Muscle of leg (tissue), 11 donors: ENCODE results near the gene CCDC71L. TPM values are rescaled to one million over a fixed set of nuclear protein-coding genes. Genes with fewer than 3 reads are reported as not detected.
A peak's percentile ranks its signal among the peaks of the same experiment; 100 is the strongest.
"Not testable (repeated sequence)": the region's sequence is repeated elsewhere in the genome, so short reads cannot be mapped to it uniquely, and the experiment has no call there.

Source experiments
- DNase-seq: peaks from one replicate; pipeline ENCODE4 v3.0.0; 2013
- H3K27ac ChIP-seq: one replicate; pipeline ENCODE4 v1.5.1; 2013; ENCODE audit warnings: mild to moderate bottlenecking, low read length, control low read depth
- H3K27me3 ChIP-seq: one replicate; pipeline ENCODE4 v1.6.1; 2013; ENCODE audit warnings: low read length; ENCODE audit not compliant: control insufficient read depth, insufficient read depth
- H3K36me3 ChIP-seq: one replicate; pipeline ENCODE4 v1.6.1; 2013; ENCODE audit warnings: low read length; ENCODE audit not compliant: control insufficient read depth, insufficient read depth
- H3K4me1 ChIP-seq: one replicate; pipeline ENCODE4 v1.6.1; 2013; ENCODE audit warnings: low read length; ENCODE audit not compliant: control insufficient read depth, insufficient read depth
- H3K4me3 ChIP-seq: one replicate; pipeline ENCODE4 v1.5.1; 2013; ENCODE audit warnings: low read length, control low read depth
- H3K9me3 ChIP-seq: replicated peaks from 2 replicates; pipeline ENCODE4 v1.6.1; 2013; ENCODE audit warnings: low read depth, low read length; ENCODE audit not compliant: control insufficient read depth
- WGBS: methylation state at CpG from one replicate; pipeline ENCODE4 v1.1.5; 2013; ENCODE audit warnings: missing lambda C conversion rate; ENCODE audit not compliant: insufficient coverage; 5-methylcytosine and 5-hydroxymethylcytosine counted together
- polyA plus RNA-seq, 8 donors: library from polyadenylated mRNA; unstranded; fragments of 120-200 nt; gene quantifications; one replicate each; pipeline versions ENCODE4 v1.2.1 to v1.2.3, GENCODE V29; 2013; ENCODE audit warnings: inconsistent platforms in 1 of 8, low replicate concordance in 1 of 8; ENCODE audit not compliant: insufficient read length in 8 of 8, insufficient read depth in 1 of 8
- total RNA-seq: library from RNA; stranded (reverse); fragments of 120-200 nt; gene quantifications from one replicate; pipeline ENCODE4 v1.2.4, GENCODE V29; 2013

Gene CCDC71L
- total and polyA plus RNA-seq, 9 donors: 2.7 to 5.5 (median 4.2) TPM

GRCh38 chr7:106679153-106679931, 18.4 kb upstream of the CCDC71L start:
- Histone ChIP-seq H3K27ac (no peak overlapping the region), H3K36me3 (no peaks in the 10 kb centered on the region), H3K4me3 (no peak overlapping the region), H3K9me3 (no peaks in the 10 kb centered on the region), H3K4me1 (no peaks in the 10 kb centered on the region), H3K27me3 (no peaks in the 10 kb centered on the region)
- no peak for DNase-seq
- WGBS: 29% methylated on average over 1 of the region's 6 CpGs

- no peak for DNase-seq
- Histone ChIP-seq H3K27me3 (no peaks in the 10 kb centered on the region), H3K27ac (no peak overlapping the region), H3K9me3 (no peaks in the 10 kb centered on the region), H3K4me1 (no peaks in the 10 kb centered on the region), H3K36me3 (no peaks in the 10 kb centered on the region), H3K4me3 (no peak overlapping the region)
- WGBS: 91% methylated on average over 2 of the region's 3 CpGs
These were observed 17.8 kb upstream of the CCDC71L start for GRCh38 chr7:106678795-106679152.

- not testable (repeated sequence) for H3K9me3 ChIP-seq, H3K27ac ChIP-seq, H3K36me3 ChIP-seq, DNase-seq, H3K27me3 ChIP-seq, H3K4me1 ChIP-seq, H3K4me3 ChIP-seq
- no CpG with 5 or more reads among the region's 2 CpGs for WGBS
These were observed 15.5 kb upstream of the CCDC71L start for GRCh38 chr7:106676506-106676905.

- not testable (repeated sequence) for H3K27ac ChIP-seq, DNase-seq, H3K27me3 ChIP-seq, H3K9me3 ChIP-seq, H3K36me3 ChIP-seq, H3K4me3 ChIP-seq, H3K4me1 ChIP-seq
- WGBS: 80% methylated on average over 1 of the region's 2 CpGs
These were observed 12.7 kb upstream of the CCDC71L start for GRCh38 chr7:106673688-106674087.

GRCh38 chr7:106671930-106672329, 11.0 kb upstream of the CCDC71L start:
- not testable (repeated sequence) for H3K9me3 ChIP-seq, H3K4me3 ChIP-seq, H3K27me3 ChIP-seq, H3K4me1 ChIP-seq, DNase-seq, H3K36me3 ChIP-seq, H3K27ac ChIP-seq
- 92% methylated on average over 8 of the region's 8 CpGs for WGBS

- no peak overlapping the region for H3K27ac ChIP-seq
- H3K9me3 ChIP-seq: no peaks in the 10 kb centered on the region
- WGBS: no CpG with 5 or more reads among the region's 1 CpG
- H3K4me3 ChIP-seq: no peak overlapping the region
- no peaks in the 10 kb centered on the region for H3K4me1 ChIP-seq
- no peaks in the 10 kb centered on the region for H3K27me3 ChIP-seq
- no peak for DNase-seq
- H3K36me3 ChIP-seq: no peaks in the 10 kb centered on the region
These were observed 10.2 kb upstream of the CCDC71L start for GRCh38 chr7:106671160-106671559.

GRCh38 chr7:106668861-106669524, 8.0 kb upstream of the CCDC71L start:
- Histone ChIP-seq H3K4me3 (no peak overlapping the region), H3K27ac (no peak overlapping the region), H3K36me3 (no peaks in the 10 kb centered on the region), H3K4me1 (no peaks in the 10 kb centered on the region), H3K27me3 (no peaks in the 10 kb centered on the region), H3K9me3 (no peaks in the 10 kb centered on the region)
- 81% methylated on average over 3 of the region's 6 CpGs for WGBS
- DNase-seq: no peak

- Histone ChIP-seq H3K27ac (no peak overlapping the region), H3K27me3 (no peaks in the 10 kb centered on the region), H3K4me3 (no peak overlapping the region), H3K4me1 (no peaks in the 10 kb centered on the region), H3K36me3 (no peaks in the 10 kb centered on the region), H3K9me3 (no peaks in the 10 kb centered on the region)
- DNase-seq: no peak
- WGBS: 80% methylated on average over 1 of the region's 2 CpGs
These were observed 5.4 kb upstream of the CCDC71L start for GRCh38 chr7:106666353-106666752.

GRCh38 chr7:106664343-106664742, 3.4 kb upstream of the CCDC71L start:
- Histone ChIP-seq H3K27ac (no peak overlapping the region), H3K4me1 (peaks cover 6% of the 10 kb centered on the region), H3K9me3 (no peaks in the 10 kb centered on the region), H3K4me3 (no peak overlapping the region), H3K27me3 (no peaks in the 10 kb centered on the region), H3K36me3 (no peaks in the 10 kb centered on the region)
- no CpG with 5 or more reads among the region's 3 CpGs for WGBS
- DNase-seq: no peak

GRCh38 chr7:106659963-106660861, 746 bp downstream of the CCDC71L start:
- under 1% methylated on average over 86 of the region's 101 CpGs for WGBS
- peak overlapping the region; percentile 66 for H3K4me3 ChIP-seq
- peaks cover 6% of the 10 kb centered on the region for H3K4me1 ChIP-seq
- peak; percentile 65 for DNase-seq
- no peaks in the 10 kb centered on the region for H3K36me3 ChIP-seq
- H3K27ac ChIP-seq: peak overlapping the region; percentile 69
- H3K9me3 ChIP-seq: no peaks in the 10 kb centered on the region
- no peaks in the 10 kb centered on the region for H3K27me3 ChIP-seq
